NOMO-1 treated with DMSO at 0.1 percent for 48 hours (cell line): ENCODE data around the gene FPR2.
A peak's percentile ranks its signal among the peaks of the same experiment; 100 is the strongest.
"Not testable (repeated sequence)": the region's sequence is repeated elsewhere in the genome, so short reads cannot be mapped to it uniquely, and the experiment has no call there.

Experiments used
- DNase-seq: peaks from one replicate; lab custom pipeline; 2025; ENCODE audit not compliant: unreplicated experiment; lab: John Stamatoyannopoulos, UW

FPR2 gene

DNA sequence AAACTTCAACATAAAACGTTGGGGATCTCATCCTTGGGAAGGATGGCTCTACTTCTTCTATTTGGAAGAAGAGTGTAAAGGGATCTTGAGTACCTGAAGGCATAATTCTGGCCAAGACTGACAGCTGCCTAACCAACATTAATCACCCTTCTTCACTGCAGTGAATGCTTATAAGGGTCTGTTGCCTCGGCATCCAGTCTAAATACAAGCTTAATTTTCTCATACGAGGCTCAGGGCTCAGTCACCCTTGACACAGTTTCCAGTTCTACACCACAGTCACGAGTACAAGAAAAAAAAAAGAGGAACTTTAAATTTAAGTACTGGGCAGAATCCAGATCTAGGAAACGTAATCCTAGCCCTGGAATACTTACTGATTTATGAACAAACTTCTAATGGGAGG is 43.0 kb downstream of the FPR2 start:
- peak; percentile 58 for DNase-seq

DNA sequence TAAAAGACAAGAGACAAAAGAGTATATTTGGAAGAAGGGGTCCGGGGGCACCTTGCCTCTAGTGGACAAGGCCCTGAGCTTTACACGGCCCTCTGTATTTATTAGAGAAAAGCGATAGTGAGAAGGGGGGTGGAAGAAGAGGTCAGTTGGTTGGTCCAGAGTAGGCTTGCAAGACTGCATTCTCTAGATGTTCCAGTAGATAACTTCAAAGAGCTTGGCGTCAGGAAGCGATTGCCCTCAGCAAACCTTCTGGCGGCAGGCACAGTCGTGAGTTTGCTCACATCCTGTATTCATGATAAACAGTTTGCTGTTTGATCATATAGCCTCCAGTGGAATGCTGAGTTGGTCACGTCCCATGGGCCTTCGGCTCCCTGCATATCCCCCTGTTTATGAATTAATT is 43.8 kb downstream of the FPR2 start:
- DNase-seq: not testable (repeated sequence)

DNA sequence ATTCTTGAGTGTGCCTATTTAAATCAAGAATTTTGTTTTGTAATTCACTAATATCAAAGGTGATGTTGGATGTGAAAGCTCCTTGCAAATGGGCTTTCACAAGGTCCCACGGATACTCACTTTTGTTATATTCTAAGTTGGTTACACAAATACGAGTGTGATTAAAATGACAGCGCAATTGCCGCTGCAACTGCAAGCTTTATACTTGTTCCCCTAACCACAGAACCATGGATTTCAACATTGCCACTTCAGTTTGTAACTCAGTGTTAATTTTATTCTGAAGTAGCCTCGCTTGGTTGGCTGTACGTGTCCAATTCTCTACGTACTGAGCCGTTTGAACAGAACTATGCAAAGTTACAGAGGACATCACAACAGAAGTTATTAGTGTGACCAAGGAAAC is 44.4 kb downstream of the FPR2 start:
- peak; percentile 78 for DNase-seq

DNA sequence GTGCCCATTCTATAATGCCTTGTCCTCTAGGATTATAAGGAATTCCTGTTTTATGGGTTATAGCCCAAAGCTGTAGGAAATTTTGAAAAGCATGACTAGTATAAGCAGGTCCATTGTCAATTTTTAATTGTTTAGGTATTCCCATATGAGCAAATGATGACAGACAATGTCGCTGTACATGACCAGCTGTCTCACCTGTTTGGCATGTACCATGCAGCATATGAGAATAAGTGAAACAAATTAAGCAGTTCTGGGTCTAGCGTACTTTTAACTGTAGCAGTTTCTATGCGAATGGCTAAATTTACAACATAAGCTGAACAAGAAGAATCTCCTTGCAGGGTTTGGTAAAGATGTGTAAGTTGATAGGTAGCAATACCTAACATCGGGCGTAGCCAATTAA is 45.6 kb downstream of the FPR2 start:
- DNase-seq: not testable (repeated sequence)

DNA sequence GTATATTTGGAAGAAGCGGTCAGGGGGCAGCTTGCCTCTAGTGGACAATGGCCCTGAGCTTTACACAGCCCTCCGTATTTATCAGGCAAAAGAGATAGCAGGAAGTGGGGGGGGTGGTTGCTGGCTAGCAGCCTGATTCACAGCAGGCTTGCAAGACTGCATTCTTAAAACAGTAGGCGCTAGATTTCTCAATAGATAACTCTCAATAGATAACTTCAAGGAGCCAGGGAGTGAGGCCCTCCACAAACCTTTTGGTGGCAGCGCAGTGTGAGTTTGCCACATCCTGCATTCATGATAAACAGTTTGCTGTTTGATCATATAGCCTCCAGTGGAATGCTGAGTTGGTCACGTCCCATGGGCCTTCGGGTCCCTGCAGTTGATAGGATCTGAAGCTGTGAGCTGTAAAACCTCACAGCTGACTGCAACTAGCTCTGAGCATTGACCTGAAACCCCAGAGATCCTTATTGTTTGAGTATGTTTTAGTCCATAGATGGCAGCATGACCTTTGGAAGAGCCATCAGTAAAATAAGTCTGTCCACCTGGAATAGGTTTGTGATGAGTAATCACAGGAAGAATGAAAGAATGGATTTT is 46.2 kb downstream of the FPR2 start:
- peak; percentile 60 for DNase-seq

DNA sequence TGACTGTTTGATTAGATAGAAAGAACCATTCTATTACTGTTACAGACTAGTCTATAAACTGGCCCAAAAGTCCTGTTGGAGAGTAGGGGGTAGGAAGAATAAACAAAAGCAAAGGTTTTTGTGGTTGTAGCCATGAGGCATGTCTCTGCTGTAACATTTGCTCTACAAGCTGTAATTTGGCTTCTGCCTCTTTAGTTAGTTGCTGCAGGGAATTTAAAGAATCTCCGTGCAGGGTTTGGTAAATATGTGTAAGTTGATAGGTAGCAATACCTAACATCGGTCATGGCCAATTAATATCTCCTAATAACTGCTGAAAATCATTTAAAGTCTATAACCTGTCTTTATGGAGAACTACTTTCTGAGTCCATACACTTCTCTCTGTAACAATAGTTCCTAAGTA is 46.9 kb downstream of the FPR2 start:
- no peak for DNase-seq

DNA sequence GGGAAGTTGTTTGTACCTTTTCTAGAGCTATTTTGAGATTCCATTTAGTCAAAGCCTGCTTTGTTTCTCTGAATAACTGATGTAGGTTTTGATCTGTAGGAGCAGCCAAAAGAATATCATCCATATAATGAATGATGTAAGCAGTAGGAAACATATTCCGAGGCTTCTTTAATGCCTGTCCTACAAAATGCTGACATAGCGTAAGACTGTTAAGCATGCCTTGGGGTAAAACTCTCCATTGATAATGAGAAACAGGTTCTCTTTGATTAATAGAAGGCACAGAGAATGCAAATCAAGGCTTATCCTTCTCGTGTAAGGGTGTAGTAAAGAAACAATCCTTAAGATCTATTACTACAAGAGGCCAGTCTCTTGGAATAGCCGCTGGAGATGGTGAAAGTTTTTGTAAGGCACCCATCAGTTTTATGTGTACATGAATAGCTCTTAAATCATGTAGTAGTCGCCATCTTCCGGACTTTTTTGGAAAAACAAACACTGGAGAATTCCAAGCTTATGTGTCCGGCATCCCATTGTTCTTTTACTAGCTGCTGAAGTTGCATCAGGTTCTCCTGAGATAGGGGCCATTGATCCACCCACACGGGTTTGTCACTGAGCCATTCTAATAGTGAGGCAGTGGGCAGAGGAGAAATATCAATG is 47.5 kb downstream of the FPR2 start:
- no peak for DNase-seq

DNA sequence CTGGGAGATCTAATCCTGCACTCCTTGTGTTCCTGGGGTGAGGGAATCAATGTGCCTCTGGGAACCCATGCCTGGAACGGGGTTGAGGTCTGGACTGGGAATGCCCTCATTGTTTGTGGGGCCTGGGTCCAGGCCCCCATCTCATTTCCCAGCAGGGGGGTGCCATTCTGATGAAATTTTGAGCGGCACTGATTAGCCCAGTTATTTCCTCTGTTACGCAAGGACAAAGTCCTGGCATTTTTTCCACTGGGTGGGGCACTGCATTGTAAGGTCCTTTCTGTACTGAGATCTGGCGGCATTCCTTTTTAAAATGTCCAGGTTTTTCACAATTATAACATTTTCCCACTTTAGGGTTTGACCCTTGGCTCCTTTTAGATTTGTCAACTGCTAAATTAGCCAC is 48.8 kb downstream of the FPR2 start:
- DNase-seq: no peak

DNA sequence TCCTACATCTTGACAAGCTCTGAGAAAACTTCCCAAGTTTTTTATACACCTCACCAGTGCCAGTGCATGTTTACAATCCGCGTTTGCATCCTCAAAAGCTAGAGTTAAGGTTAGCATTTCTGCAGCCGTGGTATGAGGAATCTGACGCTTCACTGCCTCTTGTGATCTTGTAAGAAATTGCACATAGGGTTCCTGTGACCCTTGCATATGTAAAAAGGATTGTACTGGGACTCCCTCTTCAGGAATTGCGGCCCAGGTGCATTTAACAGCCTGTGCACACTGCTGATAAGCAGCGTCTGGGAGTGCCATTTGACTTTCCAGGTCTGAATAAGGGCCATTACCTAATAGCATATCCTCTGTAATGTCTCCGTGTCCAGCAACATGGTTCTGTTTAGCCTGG is 49.2 kb downstream of the FPR2 start:
- DNase-seq: peak; percentile 11

DNA sequence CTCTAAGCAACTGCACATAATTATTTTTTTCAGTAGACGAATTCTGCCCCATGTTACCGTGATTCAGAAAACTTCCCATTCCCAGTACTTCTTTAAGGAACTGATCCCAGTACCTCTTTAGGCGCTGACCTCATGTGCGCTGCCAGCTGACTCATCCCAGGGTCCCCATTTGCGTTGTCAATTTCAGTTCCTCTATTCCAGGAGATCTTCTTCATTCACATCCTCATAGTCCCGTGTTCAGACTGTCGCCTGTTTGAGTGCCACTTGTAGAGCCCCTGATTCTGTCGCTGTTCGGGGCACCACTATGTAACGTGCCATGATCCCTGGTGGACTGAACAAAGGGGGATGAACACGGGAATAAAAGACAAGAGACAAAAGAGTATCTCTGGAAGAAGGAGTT is 50.4 kb downstream of the FPR2 start:
- DNase-seq: peak; percentile 92

DNA sequence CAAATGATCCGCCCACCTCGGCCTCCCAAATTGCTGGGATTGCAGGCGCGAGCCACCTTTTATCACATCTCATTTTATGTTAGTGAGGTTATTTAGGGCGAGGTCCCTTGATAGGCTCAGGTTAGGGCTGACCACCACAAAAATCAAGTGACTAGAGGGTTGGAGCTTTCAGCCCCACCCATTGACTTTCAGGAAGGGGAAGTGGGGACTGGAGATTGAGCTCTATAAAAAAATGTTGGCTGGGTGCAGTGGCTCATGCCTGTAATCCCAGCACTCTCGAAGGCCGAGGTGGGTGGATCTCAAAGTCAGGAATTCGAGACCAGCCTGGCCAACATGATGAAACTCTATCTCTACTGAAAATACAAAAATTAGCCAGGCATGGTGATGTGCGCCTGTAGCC is 54.1 kb downstream of the FPR2 start:
- peak; percentile 29 for DNase-seq

DNA sequence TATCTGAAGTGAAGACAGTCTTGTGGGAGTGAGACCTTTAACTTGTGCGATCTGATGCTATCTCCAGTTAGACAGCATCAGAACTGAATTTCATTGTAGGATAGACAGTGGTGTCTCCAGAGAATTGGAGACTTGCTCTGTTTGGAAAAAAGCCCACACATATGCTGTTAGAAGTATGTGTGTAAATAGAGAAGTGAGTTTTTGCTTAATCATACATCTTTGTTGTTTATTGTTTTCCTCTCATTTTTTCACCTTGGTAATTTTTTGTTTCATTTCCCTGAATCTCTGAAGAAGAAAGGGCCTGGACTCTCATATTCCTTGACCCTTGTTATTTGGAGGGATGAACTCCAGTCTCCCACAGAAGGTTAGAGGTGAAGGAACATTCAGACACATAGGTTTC is 55.7 kb downstream of the FPR2 start:
- peak; percentile 48 for DNase-seq

DNA sequence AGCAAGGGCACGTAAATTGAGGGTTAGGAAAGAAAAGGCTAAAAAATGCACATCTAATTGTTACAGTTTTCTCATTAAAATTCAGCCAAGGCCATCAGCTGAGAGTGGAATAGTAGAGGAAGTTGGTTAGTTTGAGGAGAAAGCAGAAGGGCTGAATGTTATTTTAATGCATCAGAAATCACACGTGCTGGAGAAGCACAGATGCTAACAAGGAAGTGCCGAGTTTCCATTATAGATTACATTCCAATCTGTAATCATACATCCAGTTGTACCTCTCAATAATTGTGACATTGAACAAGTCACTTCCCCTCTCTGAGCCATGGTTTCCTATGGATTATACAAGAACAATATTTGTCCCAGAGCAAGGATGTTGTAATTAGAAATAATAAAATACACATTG is 59.0 kb downstream of the FPR2 start:
- peak; percentile 68 for DNase-seq
